ENCODE data around the gene ZAP70. TPM values are rescaled to one million over a fixed set of nuclear protein-coding genes. Genes with fewer than 3 reads are reported as not detected.

The ZAP70 gene
- total RNA-seq, 1 donor from 2014 or later, result 3.1 TPM

GRCh38 chr2:97730245-97730644 lies 16.9 kb downstream of the ZAP70 start:
- Mint-ChIP-seq H3K27me3 (ENCODE audit: low read depth) (no peaks in the 10 kb centered on the region), H3K36me3 (peaks cover 4% of the 10 kb centered on the region), H3K4me3 (no peak overlapping the region), H3K27ac (no peak overlapping the region), H3K9me3 (no peaks in the 10 kb centered on the region), H3K4me1 (no peaks in the 10 kb centered on the region)
- no peak for TF ChIP-seq CTCF (IDR thresholded peaks at IDR 0.05; ENCODE audit: unreplicated experiment)
- DNase-seq (ENCODE audit: low spot score in 2 of 2, unreplicated experiment in 2 of 2), result no peak

- Mint-ChIP-seq H3K9me3 (no peaks in the 10 kb centered on the region), H3K27ac (no peak overlapping the region), H3K4me1 (no peaks in the 10 kb centered on the region), H3K4me3 (no peak overlapping the region), H3K36me3 (peaks cover 4% of the 10 kb centered on the region), H3K27me3 (ENCODE audit: low read depth) (no peaks in the 10 kb centered on the region)
- no peak for DNase-seq (ENCODE audit: low spot score in 2 of 2, unreplicated experiment in 2 of 2)
- no peak for TF ChIP-seq CTCF (IDR thresholded peaks at IDR 0.05; ENCODE audit: unreplicated experiment)
Measured at GRCh38 chr2:97731274-97732020, 18.1 kb downstream of the ZAP70 start.

- H3K36me3 Mint-ChIP-seq, result peaks cover 2% of the 10 kb centered on the region
- no peaks in the 10 kb centered on the region for H3K9me3 Mint-ChIP-seq
- H3K4me1 Mint-ChIP-seq, result no peaks in the 10 kb centered on the region
- TF ChIP-seq CTCF (IDR thresholded peaks at IDR 0.05; ENCODE audit: unreplicated experiment), result no peak
- DNase-seq (ENCODE audit: low spot score in 2 of 2, unreplicated experiment in 2 of 2), result no peak
- H3K27ac Mint-ChIP-seq, result no peak overlapping the region
- no peaks in the 10 kb centered on the region for H3K27me3 Mint-ChIP-seq (ENCODE audit: low read depth)
- no peak overlapping the region for H3K4me3 Mint-ChIP-seq
Measured at GRCh38 chr2:97732436-97733340, 19.3 kb downstream of the ZAP70 start.

- H3K36me3 Mint-ChIP-seq, result peaks cover 2% of the 10 kb centered on the region
- no peaks in the 10 kb centered on the region for H3K4me1 Mint-ChIP-seq
Measured at GRCh38 chr2:97733341-97734035, 20.1 kb downstream of the ZAP70 start.

More at GRCh38 chr2:97733341-97734035, 20.1 kb downstream of the ZAP70 start:
- TF ChIP-seq CTCF (IDR thresholded peaks at IDR 0.05; ENCODE audit: unreplicated experiment), result no peak
- H3K27me3 Mint-ChIP-seq (ENCODE audit: low read depth), result no peaks in the 10 kb centered on the region
- no peak for DNase-seq (ENCODE audit: low spot score in 2 of 2, unreplicated experiment in 2 of 2)
- H3K9me3 Mint-ChIP-seq, result no peaks in the 10 kb centered on the region
- no peak overlapping the region for H3K4me3 Mint-ChIP-seq
- H3K27ac Mint-ChIP-seq, result no peak overlapping the region
